MM.1S (cell line): ENCODE measurements around the gene TNFRSF14.

ENCODE experiments used
- CTCF ChIP-seq: fragments of 300-600 bp; sonication (generic); IDR thresholded peaks from 2 replicates; pipeline ENCODE4 v1.5.1; 2016; ENCODE audit warnings: antibody characterized with exemption, low read length, mixed read lengths
- EZH2 ChIP-seq: fragments of 300-600 bp; sonication (generic); optimal IDR thresholded peaks from 2 replicates; pipeline ENCODE3; 2017; ENCODE audit warnings: low read depth, mild to moderate bottlenecking, antibody characterized with exemption, low read length, mixed read lengths

- TF ChIP-seq CTCF = no peak
- TF ChIP-seq EZH2 = no peak
Observed at GRCh38 chr1:2508751-2509150, 47.4 kb upstream of the TNFRSF14 start.
